HCT116 (cell line): ENCODE data around the gene SLC24A1. TPM values are rescaled to one million over a fixed set of nuclear protein-coding genes. Genes with fewer than 3 reads are reported as not detected.

Experiments used
- ATAC-seq: fragments of 200-7000 bp; cut with Tn5 transposase; 2 replicates; pipeline ENCODE4 v1.9.1; 2020; ENCODE audit warnings: mild to moderate bottlenecking, moderate library complexity
- BruUV-seq: library from RNA; stranded (reverse); fragments of 400-500 nt; replicated peaks from 2 replicates; lab custom pipeline; 2021; lab: Mats Ljungman, UMichigan
- CTCF ChIA-PET: fragments of 300-600 bp; sonication (Branson Sonifier 250); formaldehyde crosslinking; loops from one replicate; lab custom pipeline; 2021; ENCODE audit warnings: antibody characterized with exemption; lab: Charles Lee
- POLR2A ChIA-PET: fragments of 300-600, 350-600 bp; sonication (Branson Sonifier 250); formaldehyde crosslinking; loops from one replicate; lab custom pipeline; 2021; ENCODE audit warnings: antibody characterized with exemption; lab: Charles Lee
- RAD21 ChIA-PET, 2 experiments: fragments of 300-600 bp; sonication (Branson Sonifier 250); formaldehyde crosslinking; loops; one replicate each; lab custom pipeline; 2023; ENCODE audit warnings: low total read pairs in 2 of 2; ENCODE audit not compliant: uncharacterized antibody in 2 of 2, unreplicated experiment in 2 of 2, low non-redundant PET in 1 of 2; lab: Charles Lee
- DNase-seq: peaks from one replicate; pipeline ENCODE4 v3.0.0-alpha.2; 2010; ENCODE audit warnings: low read depth, low spot score
- H2AFZ ChIP-seq: fragments of 200-600 bp; shearing (Covaris generic), sonication (generic); 2 replicates; pipeline ENCODE4 v1.6.1; 2017; ENCODE audit warnings: low read depth, mixed run types, mixed read lengths, antibody characterized with exemption, low read length; ENCODE audit not compliant: poor library complexity, severe bottlenecking
- H3K27ac ChIP-seq: 2 replicates; pipeline ENCODE4 v1.5.1; 2012; ENCODE audit warnings: low read depth, low read length
- H3K27me3 ChIP-seq: fragments of 200-600 bp; sonication (generic); 2 replicates; pipeline ENCODE4 v1.6.1; 2016; ENCODE audit warnings: mixed run types, low read length, mixed read lengths; ENCODE audit not compliant: insufficient read depth
- H3K36me3 ChIP-seq, 2 experiments: fragments of 200-500 bp in 1 of 2; fragments of 200-600 bp in 1 of 2; sonication (Bioruptor generic) in 1 of 2; sonication (generic) in 1 of 2; 2 replicates each; pipeline versions ENCODE4 v1.5.1 to v1.6.1; 2014 to 2016; ENCODE audit warnings: low read length in 2 of 2, inconsistent platforms in 1 of 2, mixed read lengths in 1 of 2, mixed run types in 1 of 2; ENCODE audit not compliant: insufficient read depth in 2 of 2, control insufficient read depth in 1 of 2
- H3K4me1 ChIP-seq, 2 experiments: fragments of 200-600 bp in 1 of 2; sonication (generic) in 1 of 2; 2 replicates each; pipeline versions ENCODE4 v1.5.1 to v1.6.1; 2012 to 2017; ENCODE audit warnings: low read length in 2 of 2, inconsistent platforms in 1 of 2, mild to moderate bottlenecking in 1 of 2, mixed read lengths in 1 of 2, mixed run types in 1 of 2, moderate library complexity in 1 of 2; ENCODE audit not compliant: insufficient read depth in 2 of 2, control insufficient read depth in 1 of 2
- H3K4me2 ChIP-seq: fragments of 200-600 bp; sonication (generic); 2 replicates; pipeline ENCODE4 v1.6.1; 2017; ENCODE audit warnings: mixed run types, low read length, mixed read lengths
- H3K4me3 ChIP-seq, 2 experiments: fragments of 200-600 bp in 1 of 2; sonication (generic) in 1 of 2; replicated peaks in 1 of 2; 2 replicates each; pipeline ENCODE4 v1.5.1; 2011 to 2016; ENCODE audit warnings: low read length in 2 of 2, control low read depth in 1 of 2, low read depth in 1 of 2, mild to moderate bottlenecking in 1 of 2, mixed read lengths in 1 of 2, mixed run types in 1 of 2
- H3K79me2 ChIP-seq: fragments of 200-600 bp; sonication (generic); 2 replicates; pipeline ENCODE4 v1.6.1; 2017; ENCODE audit warnings: mild to moderate bottlenecking, mixed run types, low read length, moderate library complexity, mixed read lengths; ENCODE audit not compliant: insufficient read depth
- H3K9ac ChIP-seq: fragments of 200-600 bp; sonication (generic); 2 replicates; pipeline ENCODE4 v1.6.1; 2016; ENCODE audit warnings: low read length, mixed read lengths
- H3K9me2 ChIP-seq: fragments of 200-600 bp; sonication (generic), shearing (Covaris generic); 2 replicates; pipeline ENCODE4 v1.6.1; 2017; ENCODE audit warnings: mixed run types, mild to moderate bottlenecking, moderate library complexity; ENCODE audit not compliant: insufficient read depth
- H3K9me3 ChIP-seq, 2 experiments: fragments of 200-500 bp in 1 of 2; fragments of 200-600 bp in 1 of 2; sonication (Bioruptor generic) in 1 of 2; sonication (generic) in 1 of 2; 2 replicates each; pipeline ENCODE4 v1.6.1; 2014 to 2017; ENCODE audit warnings: low read length in 2 of 2, mixed read lengths in 2 of 2, inconsistent platforms in 1 of 2, low read depth in 1 of 2, mild to moderate bottlenecking in 1 of 2, mixed run types in 1 of 2, moderate library complexity in 1 of 2; ENCODE audit not compliant: control insufficient read depth in 1 of 2, insufficient read depth in 1 of 2
- H4K20me1 ChIP-seq: fragments of 200-600 bp; sonication (generic), shearing (Covaris generic); 2 replicates; pipeline ENCODE4 v1.6.1; 2017; ENCODE audit warnings: mixed run types, mild to moderate bottlenecking, moderate library complexity; ENCODE audit not compliant: insufficient read depth
- CBX3 ChIP-seq: IDR thresholded peaks from 2 replicates; pipeline ENCODE4 v1.6.1; 2012; ENCODE audit warnings: low read depth
- ELF1 ChIP-seq: IDR thresholded peaks from 2 replicates; pipeline ENCODE4 v1.6.1; 2012; ENCODE audit warnings: low read depth, borderline replicate concordance
- POLR2A ChIP-seq: IDR thresholded peaks from 2 replicates; pipeline ENCODE4 v1.7.0; 2011; ENCODE audit warnings: borderline replicate concordance; ENCODE audit not compliant: insufficient read depth, insufficient read length; ENCODE audit errors: extremely low read depth
- POLR2AphosphoS5 ChIP-seq: IDR thresholded peaks from 2 replicates; pipeline ENCODE4 v1.6.1; 2011; ENCODE audit warnings: mild to moderate bottlenecking, low read depth, low read length, moderate library complexity
- TCF7L2 ChIP-seq: IDR thresholded peaks from 2 replicates; pipeline ENCODE4 v1.7.0; 2011; ENCODE audit warnings: borderline replicate concordance, inconsistent platforms; ENCODE audit not compliant: insufficient read depth, insufficient read length; ENCODE audit errors: extremely low read depth
- intact Hi-C: fragments of 100-400 bp; cut with micrococcal nuclease; formaldehyde crosslinking; loops from 2 replicates; pipeline ENCODE4 v1.10.0; 2022
- total RNA-seq: library from RNA; stranded (reverse); gene quantifications from one replicate; pipeline ENCODE4 v1.2.1, GENCODE V29; 2021; ENCODE audit not compliant: unreplicated experiment
- TF ChIP-seq, protein P1 (sequence below), 3 experiments: fragments of 200-600 bp in 1 of 3; sonication (generic) in 1 of 3; IDR thresholded peaks in 2 of 3; conservative IDR thresholded peaks in 1 of 3; 2 replicates each; pipeline ENCODE4 v1.5.1; 2012 to 2017; ENCODE audit warnings: low read depth in 2 of 3, low read length in 2 of 3, antibody characterized with exemption in 1 of 3, borderline replicate concordance in 1 of 3, control low read depth in 1 of 3, mild to moderate bottlenecking in 1 of 3, mixed read lengths in 1 of 3, mixed run types in 1 of 3, moderate library complexity in 1 of 3; ENCODE audit not compliant: insufficient read depth in 1 of 3

The SLC24A1 gene
- total RNA-seq, 1 experiment from 2014 or later: 15.9 TPM

DNA sequence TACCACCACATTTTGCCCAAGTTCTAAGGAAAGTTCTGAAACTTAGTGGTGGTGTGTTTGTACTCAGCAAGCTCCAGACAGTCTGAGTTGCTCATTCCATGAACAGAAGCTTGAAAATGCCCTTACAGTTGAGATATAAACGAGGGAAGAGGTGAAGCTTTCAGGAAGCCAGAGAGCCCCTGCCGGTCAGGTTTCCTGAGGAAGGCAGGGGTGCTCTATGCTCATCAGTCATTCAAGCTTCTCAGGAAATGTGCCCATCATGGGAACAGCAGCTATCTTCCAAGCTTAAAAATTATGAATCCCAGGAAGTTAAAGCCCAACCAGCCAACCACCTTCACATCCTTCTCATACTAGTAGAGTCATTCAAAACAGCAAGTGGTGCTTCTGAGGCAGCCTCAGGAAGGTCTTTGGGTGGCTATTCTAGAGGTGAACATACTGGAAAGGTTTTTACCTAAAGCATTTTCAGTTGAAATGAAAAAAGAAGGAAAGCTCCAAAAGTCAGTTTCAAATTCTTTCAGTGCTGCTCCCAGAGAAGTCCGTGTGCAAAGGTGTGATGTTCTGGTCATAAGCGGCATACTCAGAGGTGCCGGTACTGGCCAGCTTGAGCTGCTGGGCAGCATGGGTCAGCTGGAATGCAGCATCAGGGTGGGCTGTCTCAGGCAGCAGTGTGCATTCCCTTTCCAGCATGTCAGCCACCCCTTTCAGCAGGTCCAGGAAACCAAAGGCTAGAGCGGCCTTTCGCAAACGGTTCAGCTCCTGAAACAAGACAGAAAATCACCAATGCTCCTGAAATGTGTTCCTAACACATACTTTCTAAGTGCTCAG, 42.6 kb upstream of the SLC24A1 start:
- H3K4me3 ChIP-seq: no peak overlapping the region
- POLR2A ChIA-PET: interaction anchor here (1.3 kb wide), 1 partner anchor 21 kb away, joined by 3 read pairs; no protein-coding TSS in a partner anchor
- no peaks in the 10 kb centered on the region for H3K9me3 ChIP-seq
- H2AFZ ChIP-seq: no peak overlapping the region
- no peak overlapping the region for H3K27ac ChIP-seq
- ATAC-seq: no peak
- intact Hi-C loops: no loop called here
- no peaks in the 10 kb centered on the region for H3K79me2 ChIP-seq
- no peaks in the 10 kb centered on the region for H3K9me2 ChIP-seq
- H3K4me1 ChIP-seq: no peaks in the 10 kb centered on the region
- TF ChIP-seq ELF1: no peak
- no peak for TF ChIP-seq TCF7L2
- 0 out of 2 replicates have a peak, but pooled peaks have one; percentile 16 for TF ChIP-seq POLR2AphosphoS5
- TF ChIP-seq, protein P1, sequence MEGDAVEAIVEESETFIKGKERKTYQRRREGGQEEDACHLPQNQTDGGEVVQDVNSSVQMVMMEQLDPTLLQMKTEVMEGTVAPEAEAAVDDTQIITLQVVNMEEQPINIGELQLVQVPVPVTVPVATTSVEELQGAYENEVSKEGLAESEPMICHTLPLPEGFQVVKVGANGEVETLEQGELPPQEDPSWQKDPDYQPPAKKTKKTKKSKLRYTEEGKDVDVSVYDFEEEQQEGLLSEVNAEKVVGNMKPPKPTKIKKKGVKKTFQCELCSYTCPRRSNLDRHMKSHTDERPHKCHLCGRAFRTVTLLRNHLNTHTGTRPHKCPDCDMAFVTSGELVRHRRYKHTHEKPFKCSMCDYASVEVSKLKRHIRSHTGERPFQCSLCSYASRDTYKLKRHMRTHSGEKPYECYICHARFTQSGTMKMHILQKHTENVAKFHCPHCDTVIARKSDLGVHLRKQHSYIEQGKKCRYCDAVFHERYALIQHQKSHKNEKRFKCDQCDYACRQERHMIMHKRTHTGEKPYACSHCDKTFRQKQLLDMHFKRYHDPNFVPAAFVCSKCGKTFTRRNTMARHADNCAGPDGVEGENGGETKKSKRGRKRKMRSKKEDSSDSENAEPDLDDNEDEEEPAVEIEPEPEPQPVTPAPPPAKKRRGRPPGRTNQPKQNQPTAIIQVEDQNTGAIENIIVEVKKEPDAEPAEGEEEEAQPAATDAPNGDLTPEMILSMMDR (IDR thresholded peaks at IDR 0.05 in 2 of 3, conservative IDR thresholded peaks at IDR 0.05 in 1 of 3; ENCODE audit: borderline replicate concordance in 1 of 3, insufficient read depth in 1 of 3, low read depth in 2 of 3, low read length in 2 of 3): no peak
- TF ChIP-seq CBX3: no peak
- TF ChIP-seq POLR2A: no peak
- TF ChIP-seq, all 23 proteins: peak for 1
- H3K27me3 ChIP-seq: no peaks in the 10 kb centered on the region
- peaks cover 29 to 54% of the 10 kb centered on the region in 2 experiments for H3K36me3 ChIP-seq
- no peak for DNase-seq
- no peak overlapping the region for H3K4me2 ChIP-seq
- H4K20me1 ChIP-seq: no peaks in the 10 kb centered on the region
- H3K9ac ChIP-seq: no peak overlapping the region
- TSS peak; percentile 43 for BruUV-seq
- ChIA-PET CTCF (no interaction called here), RAD21 (no interaction called here)
